HCT116 (cell line): Measurements from ENCODE around the gene CSNK1D. TPM values are rescaled to one million over a fixed set of nuclear protein-coding genes. Genes with fewer than 3 reads are reported as not detected.

ENCODE experiments used
- ATAC-seq: fragments of 200-7000 bp; cut with Tn5 transposase; 2 replicates; pipeline ENCODE4 v1.9.1; 2020; ENCODE audit warnings: mild to moderate bottlenecking, moderate library complexity
- BruUV-seq: library from RNA; stranded (reverse); fragments of 400-500 nt; replicated peaks from 2 replicates; lab custom pipeline; 2021; lab: Mats Ljungman, UMichigan
- CTCF ChIA-PET: fragments of 300-600 bp; sonication (Branson Sonifier 250); formaldehyde crosslinking; loops from one replicate; lab custom pipeline; 2021; ENCODE audit warnings: antibody characterized with exemption; lab: Charles Lee
- POLR2A ChIA-PET: fragments of 300-600, 350-600 bp; sonication (Branson Sonifier 250); formaldehyde crosslinking; loops from one replicate; lab custom pipeline; 2021; ENCODE audit warnings: antibody characterized with exemption; lab: Charles Lee
- RAD21 ChIA-PET, 2 experiments: fragments of 300-600 bp; sonication (Branson Sonifier 250); formaldehyde crosslinking; loops; one replicate each; lab custom pipeline; 2023; ENCODE audit warnings: low total read pairs in 2 of 2; ENCODE audit not compliant: uncharacterized antibody in 2 of 2, unreplicated experiment in 2 of 2, low non-redundant PET in 1 of 2; lab: Charles Lee
- DNase-seq: peaks from one replicate; pipeline ENCODE4 v3.0.0-alpha.2; 2010; ENCODE audit warnings: low read depth, low spot score
- H2AFZ ChIP-seq: fragments of 200-600 bp; shearing (Covaris generic), sonication (generic); 2 replicates; pipeline ENCODE4 v1.6.1; 2017; ENCODE audit warnings: low read depth, mixed run types, mixed read lengths, antibody characterized with exemption, low read length; ENCODE audit not compliant: poor library complexity, severe bottlenecking
- H3K27ac ChIP-seq: 2 replicates; pipeline ENCODE4 v1.5.1; 2012; ENCODE audit warnings: low read depth, low read length
- H3K27me3 ChIP-seq: fragments of 200-600 bp; sonication (generic); 2 replicates; pipeline ENCODE4 v1.6.1; 2016; ENCODE audit warnings: mixed run types, low read length, mixed read lengths; ENCODE audit not compliant: insufficient read depth
- H3K36me3 ChIP-seq, 2 experiments: fragments of 200-500 bp in 1 of 2; fragments of 200-600 bp in 1 of 2; sonication (Bioruptor generic) in 1 of 2; sonication (generic) in 1 of 2; 2 replicates each; pipeline versions ENCODE4 v1.5.1 to v1.6.1; 2014 to 2016; ENCODE audit warnings: low read length in 2 of 2, inconsistent platforms in 1 of 2, mixed read lengths in 1 of 2, mixed run types in 1 of 2; ENCODE audit not compliant: insufficient read depth in 2 of 2, control insufficient read depth in 1 of 2
- H3K4me1 ChIP-seq, 2 experiments: fragments of 200-600 bp in 1 of 2; sonication (generic) in 1 of 2; 2 replicates each; pipeline versions ENCODE4 v1.5.1 to v1.6.1; 2012 to 2017; ENCODE audit warnings: low read length in 2 of 2, inconsistent platforms in 1 of 2, mild to moderate bottlenecking in 1 of 2, mixed read lengths in 1 of 2, mixed run types in 1 of 2, moderate library complexity in 1 of 2; ENCODE audit not compliant: insufficient read depth in 2 of 2, control insufficient read depth in 1 of 2
- H3K4me2 ChIP-seq: fragments of 200-600 bp; sonication (generic); 2 replicates; pipeline ENCODE4 v1.6.1; 2017; ENCODE audit warnings: mixed run types, low read length, mixed read lengths
- H3K4me3 ChIP-seq, 2 experiments: fragments of 200-600 bp in 1 of 2; sonication (generic) in 1 of 2; replicated peaks in 1 of 2; 2 replicates each; pipeline ENCODE4 v1.5.1; 2011 to 2016; ENCODE audit warnings: low read length in 2 of 2, control low read depth in 1 of 2, low read depth in 1 of 2, mild to moderate bottlenecking in 1 of 2, mixed read lengths in 1 of 2, mixed run types in 1 of 2
- H3K79me2 ChIP-seq: fragments of 200-600 bp; sonication (generic); 2 replicates; pipeline ENCODE4 v1.6.1; 2017; ENCODE audit warnings: mild to moderate bottlenecking, mixed run types, low read length, moderate library complexity, mixed read lengths; ENCODE audit not compliant: insufficient read depth
- H3K9ac ChIP-seq: fragments of 200-600 bp; sonication (generic); 2 replicates; pipeline ENCODE4 v1.6.1; 2016; ENCODE audit warnings: low read length, mixed read lengths
- H3K9me2 ChIP-seq: fragments of 200-600 bp; sonication (generic), shearing (Covaris generic); 2 replicates; pipeline ENCODE4 v1.6.1; 2017; ENCODE audit warnings: mixed run types, mild to moderate bottlenecking, moderate library complexity; ENCODE audit not compliant: insufficient read depth
- H3K9me3 ChIP-seq, 2 experiments: fragments of 200-500 bp in 1 of 2; fragments of 200-600 bp in 1 of 2; sonication (Bioruptor generic) in 1 of 2; sonication (generic) in 1 of 2; 2 replicates each; pipeline ENCODE4 v1.6.1; 2014 to 2017; ENCODE audit warnings: low read length in 2 of 2, mixed read lengths in 2 of 2, inconsistent platforms in 1 of 2, low read depth in 1 of 2, mild to moderate bottlenecking in 1 of 2, mixed run types in 1 of 2, moderate library complexity in 1 of 2; ENCODE audit not compliant: control insufficient read depth in 1 of 2, insufficient read depth in 1 of 2
- H4K20me1 ChIP-seq: fragments of 200-600 bp; sonication (generic), shearing (Covaris generic); 2 replicates; pipeline ENCODE4 v1.6.1; 2017; ENCODE audit warnings: mixed run types, mild to moderate bottlenecking, moderate library complexity; ENCODE audit not compliant: insufficient read depth
- CBX3 ChIP-seq: IDR thresholded peaks from 2 replicates; pipeline ENCODE4 v1.6.1; 2012; ENCODE audit warnings: low read depth
- CEBPB ChIP-seq: IDR thresholded peaks from 2 replicates; pipeline ENCODE4 v1.6.1; 2012; ENCODE audit warnings: low read depth
- EZH2 ChIP-seq: fragments of 200-600 bp; sonication (generic); IDR thresholded peaks from 2 replicates; pipeline ENCODE4 v1.6.1; 2017; ENCODE audit warnings: antibody characterized with exemption, mixed run types
- EZH2phosphoT487 ChIP-seq: fragments of 200-600 bp; IDR thresholded peaks from 2 replicates; pipeline ENCODE4 v1.6.1; 2018; ENCODE audit warnings: antibody characterized with exemption, borderline replicate concordance
- FOSL1 ChIP-seq: IDR thresholded peaks from 2 replicates; pipeline ENCODE4 v1.6.1; 2012; ENCODE audit warnings: low read depth
- JUND ChIP-seq: IDR thresholded peaks from 2 replicates; pipeline ENCODE4 v1.6.1; 2012
- POLR2A ChIP-seq: IDR thresholded peaks from 2 replicates; pipeline ENCODE4 v1.7.0; 2011; ENCODE audit warnings: borderline replicate concordance; ENCODE audit not compliant: insufficient read depth, insufficient read length; ENCODE audit errors: extremely low read depth
- POLR2AphosphoS5 ChIP-seq: IDR thresholded peaks from 2 replicates; pipeline ENCODE4 v1.6.1; 2011; ENCODE audit warnings: mild to moderate bottlenecking, low read depth, low read length, moderate library complexity
- RAD21 ChIP-seq: IDR thresholded peaks from 2 replicates; pipeline ENCODE4 v1.6.1; 2012; ENCODE audit warnings: low read depth, mild to moderate bottlenecking
- REST ChIP-seq: IDR thresholded peaks from 2 replicates; pipeline ENCODE4 v1.6.1; 2012; ENCODE audit warnings: low read depth
- SIN3A ChIP-seq: IDR thresholded peaks from 2 replicates; pipeline ENCODE4 v1.6.1; 2012; ENCODE audit warnings: low read depth
- SRF ChIP-seq: IDR thresholded peaks from 2 replicates; pipeline ENCODE4 v1.6.1; 2012; ENCODE audit warnings: low read depth
- YY1 ChIP-seq: IDR thresholded peaks from 2 replicates; pipeline ENCODE4 v1.6.1; 2011; ENCODE audit warnings: low read length, low read depth, moderate library complexity, mild to moderate bottlenecking; ENCODE audit not compliant: insufficient replicate concordance; ENCODE audit errors: extremely low read depth
- ZNF274 ChIP-seq: fragments of 200-500 bp; sonication (Bioruptor generic); IDR thresholded peaks from 2 replicates; pipeline ENCODE4 v1.6.1; 2014; ENCODE audit warnings: mild to moderate bottlenecking, low read depth, low read length, inconsistent platforms
- intact Hi-C: fragments of 100-400 bp; cut with micrococcal nuclease; formaldehyde crosslinking; loops from 2 replicates; pipeline ENCODE4 v1.10.0; 2022
- total RNA-seq: library from RNA; stranded (reverse); gene quantifications from one replicate; pipeline ENCODE4 v1.2.1, GENCODE V29; 2021; ENCODE audit not compliant: unreplicated experiment
- TF ChIP-seq, protein P1 (sequence below), 3 experiments: fragments of 200-600 bp in 1 of 3; sonication (generic) in 1 of 3; IDR thresholded peaks in 2 of 3; conservative IDR thresholded peaks in 1 of 3; 2 replicates each; pipeline ENCODE4 v1.5.1; 2012 to 2017; ENCODE audit warnings: low read depth in 2 of 3, low read length in 2 of 3, antibody characterized with exemption in 1 of 3, borderline replicate concordance in 1 of 3, control low read depth in 1 of 3, mild to moderate bottlenecking in 1 of 3, mixed read lengths in 1 of 3, mixed run types in 1 of 3, moderate library complexity in 1 of 3; ENCODE audit not compliant: insufficient read depth in 1 of 3
- TF ChIP-seq, protein P2 (sequence below): IDR thresholded peaks from 2 replicates; pipeline ENCODE4 v1.6.1; 2012
- TF ChIP-seq, protein P3 (sequence below): IDR thresholded peaks from 2 replicates; pipeline ENCODE4 v1.6.1; 2012
- TF ChIP-seq, protein P4 (sequence below): IDR thresholded peaks from 2 replicates; pipeline ENCODE4 v1.6.1; 2011; ENCODE audit warnings: mild to moderate bottlenecking, low read length, moderate library complexity; ENCODE audit not compliant: insufficient replicate concordance; ENCODE audit errors: extremely low read depth

CSNK1D gene
- total RNA-seq, 1 experiment from 2014 or later = 176 TPM

GRCh38 chr17:82262344-82262743 is 11.2 kb downstream of the CSNK1D start:
- POLR2A ChIA-PET = no interaction called here

More at GRCh38 chr17:82262344-82262743, 11.2 kb downstream of the CSNK1D start:
- no peak overlapping the region for H3K9ac ChIP-seq
- H2AFZ ChIP-seq = no peak overlapping the region
- no peaks in the 10 kb centered on the region for H3K27me3 ChIP-seq
- H4K20me1 ChIP-seq = peaks cover 29% of the 10 kb centered on the region; the same call in 1 of the 2 replicates
- peaks cover 0 to 5% of the 10 kb centered on the region in 2 experiments; a peak in 1 of 4 replicates for H3K9me3 ChIP-seq
- H3K36me3 ChIP-seq = peaks cover 76 to 89% of the 10 kb centered on the region in 2 experiments
- no peak for TF ChIP-seq POLR2A
- no peak for TF ChIP-seq POLR2AphosphoS5
- TF ChIP-seq, protein P1, sequence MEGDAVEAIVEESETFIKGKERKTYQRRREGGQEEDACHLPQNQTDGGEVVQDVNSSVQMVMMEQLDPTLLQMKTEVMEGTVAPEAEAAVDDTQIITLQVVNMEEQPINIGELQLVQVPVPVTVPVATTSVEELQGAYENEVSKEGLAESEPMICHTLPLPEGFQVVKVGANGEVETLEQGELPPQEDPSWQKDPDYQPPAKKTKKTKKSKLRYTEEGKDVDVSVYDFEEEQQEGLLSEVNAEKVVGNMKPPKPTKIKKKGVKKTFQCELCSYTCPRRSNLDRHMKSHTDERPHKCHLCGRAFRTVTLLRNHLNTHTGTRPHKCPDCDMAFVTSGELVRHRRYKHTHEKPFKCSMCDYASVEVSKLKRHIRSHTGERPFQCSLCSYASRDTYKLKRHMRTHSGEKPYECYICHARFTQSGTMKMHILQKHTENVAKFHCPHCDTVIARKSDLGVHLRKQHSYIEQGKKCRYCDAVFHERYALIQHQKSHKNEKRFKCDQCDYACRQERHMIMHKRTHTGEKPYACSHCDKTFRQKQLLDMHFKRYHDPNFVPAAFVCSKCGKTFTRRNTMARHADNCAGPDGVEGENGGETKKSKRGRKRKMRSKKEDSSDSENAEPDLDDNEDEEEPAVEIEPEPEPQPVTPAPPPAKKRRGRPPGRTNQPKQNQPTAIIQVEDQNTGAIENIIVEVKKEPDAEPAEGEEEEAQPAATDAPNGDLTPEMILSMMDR (IDR thresholded peaks at IDR 0.05 in 2 of 3, conservative IDR thresholded peaks at IDR 0.05 in 1 of 3; ENCODE audit: borderline replicate concordance in 1 of 3, insufficient read depth in 1 of 3, low read depth in 2 of 3, low read length in 2 of 3) = no peak
- TF ChIP-seq, protein P2, sequence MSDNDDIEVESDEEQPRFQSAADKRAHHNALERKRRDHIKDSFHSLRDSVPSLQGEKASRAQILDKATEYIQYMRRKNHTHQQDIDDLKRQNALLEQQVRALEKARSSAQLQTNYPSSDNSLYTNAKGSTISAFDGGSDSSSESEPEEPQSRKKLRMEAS = no peak
- TF ChIP-seq SIN3A = no peak
- TF ChIP-seq ZNF274 = no peak
- no peak for TF ChIP-seq FOSL1
- TF ChIP-seq CBX3 = no peak
- TF ChIP-seq, protein P3, sequence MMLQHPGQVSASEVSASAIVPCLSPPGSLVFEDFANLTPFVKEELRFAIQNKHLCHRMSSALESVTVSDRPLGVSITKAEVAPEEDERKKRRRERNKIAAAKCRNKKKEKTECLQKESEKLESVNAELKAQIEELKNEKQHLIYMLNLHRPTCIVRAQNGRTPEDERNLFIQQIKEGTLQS = no peak
- no peak for TF ChIP-seq RAD21
- TF ChIP-seq SRF = no peak
- TF ChIP-seq JUND = no peak
- TF ChIP-seq EZH2phosphoT487 = no peak
- no peak for TF ChIP-seq YY1
- no peak for TF ChIP-seq CEBPB
- no peak for TF ChIP-seq REST
- TF ChIP-seq EZH2 = no peak
- TF ChIP-seq, protein P4, sequence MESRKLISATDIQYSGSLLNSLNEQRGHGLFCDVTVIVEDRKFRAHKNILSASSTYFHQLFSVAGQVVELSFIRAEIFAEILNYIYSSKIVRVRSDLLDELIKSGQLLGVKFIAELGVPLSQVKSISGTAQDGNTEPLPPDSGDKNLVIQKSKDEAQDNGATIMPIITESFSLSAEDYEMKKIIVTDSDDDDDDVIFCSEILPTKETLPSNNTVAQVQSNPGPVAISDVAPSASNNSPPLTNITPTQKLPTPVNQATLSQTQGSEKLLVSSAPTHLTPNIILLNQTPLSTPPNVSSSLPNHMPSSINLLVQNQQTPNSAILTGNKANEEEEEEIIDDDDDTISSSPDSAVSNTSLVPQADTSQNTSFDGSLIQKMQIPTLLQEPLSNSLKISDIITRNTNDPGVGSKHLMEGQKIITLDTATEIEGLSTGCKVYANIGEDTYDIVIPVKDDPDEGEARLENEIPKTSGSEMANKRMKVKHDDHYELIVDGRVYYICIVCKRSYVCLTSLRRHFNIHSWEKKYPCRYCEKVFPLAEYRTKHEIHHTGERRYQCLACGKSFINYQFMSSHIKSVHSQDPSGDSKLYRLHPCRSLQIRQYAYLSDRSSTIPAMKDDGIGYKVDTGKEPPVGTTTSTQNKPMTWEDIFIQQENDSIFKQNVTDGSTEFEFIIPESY = no peak
- TF ChIP-seq, all 23 proteins: peak for 0
- H3K4me1 ChIP-seq = peaks cover 5% of the 10 kb centered on the region in 2 experiments
- peak overlapping the region; percentile 3; the same call in 1 of the 2 replicates for H3K27ac ChIP-seq
- BruUV-seq = no TSS peak
- DNase-seq (no peak), ATAC-seq (no peak)
- intact Hi-C loops = no loop called here
- CTCF ChIA-PET = no interaction called here
- H3K9me2 ChIP-seq = no peaks in the 10 kb centered on the region
- peaks cover 99% of the 10 kb centered on the region for H3K79me2 ChIP-seq
- RAD21 ChIA-PET = no interaction called here
- no peak overlapping the region for H3K4me3 ChIP-seq
- H3K4me2 ChIP-seq = no peak overlapping the region
